ENCODE results near the gene PLA2G2A. TPM values are rescaled to one million over a fixed set of nuclear protein-coding genes. Genes with fewer than 3 reads are reported as not detected.

Gene PLA2G2A
- total RNA-seq, 1 experiment from 2014 or later: 7.1 TPM

DNA sequence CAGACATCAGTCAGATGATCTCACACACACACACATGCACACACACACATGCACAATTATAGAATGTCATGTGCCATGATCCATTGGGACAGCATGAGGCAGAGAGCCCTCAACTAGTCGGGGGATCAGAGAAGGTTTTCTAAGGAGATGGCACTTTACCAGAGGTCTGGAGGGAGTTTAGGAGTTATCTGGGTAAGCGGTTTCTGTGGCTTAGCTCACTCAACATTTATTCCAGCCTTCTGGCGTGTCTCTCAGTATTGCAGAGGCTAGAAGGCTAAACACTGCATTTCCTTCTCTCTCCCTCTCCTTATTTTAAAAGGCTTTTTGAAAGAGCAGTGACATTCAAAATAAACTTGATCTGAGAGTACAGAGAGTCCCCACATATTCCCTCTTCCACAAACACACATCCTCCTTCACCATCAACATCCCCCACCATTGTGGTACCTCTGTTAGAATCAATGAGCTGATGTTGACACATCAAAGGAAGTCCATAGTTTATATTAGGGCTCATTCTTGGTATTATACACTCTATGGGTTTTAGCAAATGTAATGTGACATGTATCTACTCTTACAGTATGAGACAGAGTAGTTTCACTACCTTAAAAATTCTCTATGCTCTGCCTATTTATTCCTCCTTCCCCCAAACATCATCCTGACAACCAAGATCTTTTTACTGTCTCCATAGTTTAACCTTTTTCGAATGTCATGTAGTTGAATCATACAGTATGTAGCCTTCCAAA lies 9.0 kb upstream of the PLA2G2A start:
- no peak overlapping the region for H4K91ac ChIP-seq (ENCODE audit: insufficient read length, low read depth, low read length)

More for the DNA sequence above, 9.0 kb upstream of the PLA2G2A start:
- H3K4me1 Mint-ChIP-seq: peaks cover 59 to 62% of the 10 kb centered on the region in 2 experiments
- no peak for DNase-seq
- no peak overlapping the region for H3K9ac ChIP-seq (ENCODE audit: extremely low read depth, insufficient read length, low read length)
- H3K4me3 Mint-ChIP-seq: no peak overlapping the region
- no peak overlapping the region for H3K56ac ChIP-seq (ENCODE audit: insufficient read length, low read depth, low read length)
- H4K8ac ChIP-seq (replicated peaks; ENCODE audit: insufficient read length, low read depth, low read length): no peak overlapping the region
- no peak overlapping the region for H3K4me2 ChIP-seq (ENCODE audit: insufficient read depth, insufficient read length, low read length)
- no peak overlapping the region for H4K5ac ChIP-seq (ENCODE audit: insufficient read length, low read depth, low read length)
- H3K18ac ChIP-seq (ENCODE audit: insufficient read length, low read depth, low read length): no peak overlapping the region
- peaks cover 0 to 7% of the 10 kb centered on the region in 2 experiments; a peak in 1 of 5 replicates for H3K9me3 Mint-ChIP-seq
- H2BK12ac ChIP-seq (ENCODE audit: insufficient read length, low read depth, low read length): no peak overlapping the region
- no peaks in the 10 kb centered on the region for H3K27me3 Mint-ChIP-seq (ENCODE audit: low read depth)
- H2AK5ac ChIP-seq (ENCODE audit: insufficient read length, low read length): no peak overlapping the region
- no peak overlapping the region; the same call in 1 of the 2 replicates for H3K4ac ChIP-seq (ENCODE audit: low read depth, low read length)
- no peaks in the 10 kb centered on the region for H3K27me3 ChIP-seq (ENCODE audit: insufficient read depth, low read length)
- WGBS (ENCODE audit: extremely low coverage, insufficient read length, low lambda C conversion rate): no CpG with 5 or more reads among the region's 4 CpGs
- TF ChIP-seq CTCF (conservative IDR thresholded peaks at IDR 0.05): no peak
- H3K4me1 ChIP-seq (ENCODE audit: insufficient read depth, low read length): peaks cover 7% of the 10 kb centered on the region; the same call in 1 of the 2 replicates
- no peak overlapping the region for H3T11ph ChIP-seq (ENCODE audit: low read length)
- H3K14ac ChIP-seq (ENCODE audit: insufficient read depth, low read length): no peak overlapping the region
- no peaks in the 10 kb centered on the region for H3K79me2 ChIP-seq (ENCODE audit: insufficient read depth, low read length)
- H4K20me1 ChIP-seq (ENCODE audit: control insufficient read depth, insufficient read depth, insufficient read length): no peaks in the 10 kb centered on the region
- H2BK20ac ChIP-seq (ENCODE audit: low read depth, low read length, poor library complexity, severe bottlenecking): no peak overlapping the region
- peaks cover 4 to 8% (median 7%) of the 10 kb centered on the region in 3 experiments; a peak in 5 of 7 replicates for H3K36me3 Mint-ChIP-seq (ENCODE audit: insufficient read depth in 1 of 3, low read depth in 3 of 3)
- no peak overlapping the region for H2AFZ ChIP-seq (ENCODE audit: low read length)
- H2BK15ac ChIP-seq (ENCODE audit: low read depth, low read length): no peak overlapping the region
- H3K27ac Mint-ChIP-seq: no peak overlapping the region
- no peaks in the 10 kb centered on the region for H3K79me1 ChIP-seq (ENCODE audit: insufficient read depth, low read depth, low read length, poor library complexity, severe bottlenecking)
- no peaks in the 10 kb centered on the region for H3K9me3 ChIP-seq (ENCODE audit: control insufficient read depth, low read depth, low read length)
- no peak overlapping the region for H3K27ac ChIP-seq (ENCODE audit: insufficient read length, low read depth, low read length)
- no peak overlapping the region for H3K23ac ChIP-seq (ENCODE audit: insufficient read length, low read depth, low read length)
- no peaks in the 10 kb centered on the region for H3K23me2 ChIP-seq (ENCODE audit: insufficient read length, low read depth, low read length, poor library complexity, severe bottlenecking)
- H2BK5ac ChIP-seq (ENCODE audit: insufficient read length, low read length): no peak overlapping the region
- H2BK120ac ChIP-seq (ENCODE audit: low read depth, low read length, poor library complexity, severe bottlenecking): no peak overlapping the region

Data from H9 (cell line).